GM18517 (cell line): Measurements from ENCODE around the gene ANKRD24.
"Not testable (repeated sequence)": the region's sequence is repeated elsewhere in the genome, so short reads cannot be mapped to it uniquely, and the experiment has no call there.

ENCODE experiments used
- ATAC-seq: cut with Tn5 transposase; IDR thresholded peaks from one replicate; pipeline ENCODE4 v1.9.1; 2021; ENCODE audit warnings: mild to moderate bottlenecking, moderate library complexity; ENCODE audit not compliant: unreplicated experiment

ANKRD24 gene

DNA sequence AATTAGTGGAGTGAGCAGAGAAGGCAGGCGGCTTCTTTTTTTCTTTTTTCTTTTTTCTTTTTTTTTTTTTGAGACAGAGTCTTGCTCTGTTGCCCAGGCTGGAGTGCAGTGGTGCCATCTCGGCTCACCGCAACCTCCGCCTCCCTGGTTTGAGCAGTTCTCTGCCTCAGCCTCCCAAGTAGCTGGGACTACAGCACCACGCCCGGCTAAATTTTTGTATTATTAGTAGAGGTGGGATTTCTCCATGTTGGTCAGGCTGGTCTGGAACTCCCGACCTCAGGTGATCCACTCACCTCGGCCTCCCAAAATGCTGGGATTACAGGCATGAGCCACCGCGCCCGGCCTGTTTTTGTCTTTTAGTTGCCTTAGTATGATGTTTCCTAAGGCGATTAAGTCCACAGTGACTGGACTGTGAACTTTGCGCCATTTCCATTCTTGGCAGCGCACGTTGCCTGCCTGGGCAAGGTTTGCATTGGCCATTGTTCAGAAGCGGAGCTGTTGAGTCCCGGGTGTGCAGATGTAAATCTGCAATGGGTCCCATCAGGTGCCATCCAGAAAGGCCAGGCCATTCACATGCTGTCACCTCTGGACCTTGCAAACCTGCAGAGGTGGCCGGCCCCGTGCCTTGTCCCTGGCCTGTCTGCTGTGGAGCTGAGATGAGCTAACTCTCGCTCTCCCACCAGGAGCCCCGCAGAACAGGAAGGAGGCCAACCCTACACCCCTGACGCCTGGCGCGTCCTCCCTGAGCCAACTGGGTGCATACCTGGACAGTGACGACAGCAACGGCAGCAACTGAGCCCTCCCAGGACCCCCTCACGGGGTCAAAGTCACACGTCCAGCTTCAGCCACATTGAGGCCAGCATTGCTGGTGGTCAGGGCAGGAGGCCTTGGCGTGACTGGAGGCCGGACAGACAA, 85.7 kb downstream of the ANKRD24 start:
- ATAC-seq, result no peak

GRCh38 chr19:4268816-4269430, 86.4 kb downstream of the ANKRD24 start:
- ATAC-seq, result no peak

DNA sequence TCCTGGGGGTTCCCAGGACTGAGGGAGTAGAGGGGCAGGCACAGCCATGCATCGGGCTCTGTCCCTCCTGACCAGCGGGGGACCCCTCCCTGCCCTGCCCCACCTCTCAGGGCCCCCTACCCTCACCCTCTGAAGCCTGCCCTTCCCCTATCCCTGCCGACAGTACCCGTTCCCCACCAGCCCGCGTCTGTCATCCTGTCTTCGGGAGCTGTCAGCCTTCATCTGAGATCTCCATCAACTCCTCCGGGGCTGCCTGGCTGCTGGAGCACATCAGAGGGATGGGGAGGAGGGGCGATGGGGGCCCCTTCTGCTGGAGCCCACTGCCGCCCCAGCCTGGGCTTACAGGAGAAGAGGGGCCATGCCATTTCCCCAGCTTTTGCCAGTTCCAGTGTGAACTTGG, 90.4 kb downstream of the ANKRD24 start:
- no peak for ATAC-seq

GRCh38 chr19:4274321-4274686, 91.8 kb downstream of the ANKRD24 start:
- not testable (repeated sequence) for ATAC-seq
